ENCODE results near the gene PITPNC1. TPM values are rescaled to one million over a fixed set of nuclear protein-coding genes. Genes with fewer than 3 reads are reported as not detected.

PITPNC1 gene
- total RNA-seq, 1 experiment from 2014 or later: 20.8 TPM

DNA sequence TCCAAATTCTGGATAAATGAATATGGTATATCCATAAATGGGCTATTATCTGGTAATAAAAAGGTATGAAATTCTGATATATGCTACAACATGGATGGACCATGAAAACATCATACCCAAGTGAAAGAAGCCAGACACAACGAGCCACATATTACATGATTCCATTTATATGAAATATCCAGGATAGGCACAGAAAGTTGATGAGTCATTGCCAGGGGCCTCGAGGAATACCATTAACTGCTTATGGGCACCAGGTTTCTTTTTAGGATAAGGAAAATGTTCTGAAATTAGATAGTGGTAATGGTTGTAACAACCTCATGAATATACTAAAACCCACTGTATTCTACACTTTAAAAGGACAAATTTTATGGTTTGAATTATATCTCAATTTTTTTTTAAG is 123.2 kb downstream of the PITPNC1 start:
- in situ Hi-C loops (cut with HindIII; ENCODE audit: low pct_unique_long_range_greater_than_20kb, low sequenced_read_pairs): no loop called here
- ChIA-PET POLR2A (no interaction called here), CTCF (no interaction called here)
- Histone ChIP-seq H3K9me3 (ENCODE audit: control insufficient read depth, insufficient read depth, low read depth, low read length) (no peaks in the 10 kb centered on the region), H3K4me3 (ENCODE audit: low read depth in 2 of 2, low read length in 2 of 2) (no peak overlapping the region), H3K27me3 (ENCODE audit: control insufficient read depth, insufficient read depth, low read length) (no peaks in the 10 kb centered on the region), H3K36me3 (ENCODE audit: control insufficient read depth, insufficient read depth, low read length) (no peaks in the 10 kb centered on the region), H3K27ac (ENCODE audit: low read length) (no peak overlapping the region), H3K4me1 (ENCODE audit: control insufficient read depth, insufficient read depth, low read length) (peaks cover 9% of the 10 kb centered on the region; the same call in 1 of the 2 replicates)
- intact Hi-C loops (cut with micrococcal nuclease; ENCODE audit: unreplicated experiment): no loop called here
- no TSS peak for BruUV-seq (replicated peaks)
- DNase-seq (ENCODE audit: low read depth, low spot score) (no peak), ATAC-seq (no peak)
- no peak for TF ChIP-seq SIN3A (IDR thresholded peaks at IDR 0.05; ENCODE audit: borderline replicate concordance, insufficient read depth, low read depth, low read length)
- no peak for TF ChIP-seq REST (IDR thresholded peaks at IDR 0.05; ENCODE audit: insufficient read depth in 1 of 2, low read depth in 2 of 2, low read length in 1 of 2)

DNA sequence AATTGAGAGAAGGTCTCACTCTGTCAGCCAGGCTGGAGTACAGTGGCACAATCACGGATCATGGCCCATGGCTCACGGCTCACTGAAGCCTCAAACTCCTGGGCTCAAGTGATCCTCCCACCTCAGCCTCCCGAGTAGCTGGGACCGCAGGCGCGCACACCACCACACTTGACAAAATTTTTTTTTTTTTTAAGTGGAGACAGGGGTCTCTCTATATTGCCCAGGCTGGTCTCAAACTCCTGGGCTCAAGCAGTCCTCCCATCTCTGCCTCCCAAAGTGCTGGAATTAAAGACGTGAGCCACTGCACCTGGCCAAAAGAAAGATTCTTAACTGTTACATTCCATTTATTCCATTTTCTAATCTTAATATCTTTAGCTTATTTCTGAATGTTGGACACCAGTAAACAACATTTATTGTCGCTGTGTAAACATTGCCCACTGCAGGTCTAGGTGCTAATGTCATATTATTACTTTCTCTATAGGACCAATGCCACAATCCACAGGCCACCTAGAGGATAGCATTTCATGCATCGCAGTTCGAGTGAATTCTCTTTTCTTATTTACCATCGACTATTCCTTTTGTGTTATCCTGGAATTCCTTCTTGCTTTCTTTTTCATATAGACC is 123.7 kb downstream of the PITPNC1 start:
- TF ChIP-seq REST (IDR thresholded peaks at IDR 0.05; ENCODE audit: insufficient read depth in 1 of 2, low read depth in 2 of 2, low read length in 1 of 2) (no peak), TCF7L2 (IDR thresholded peaks at IDR 0.05; ENCODE audit: low read depth, low read length) (no peak), SIN3A (IDR thresholded peaks at IDR 0.05; ENCODE audit: borderline replicate concordance, insufficient read depth, low read depth, low read length) (no peak), POLR2AphosphoS5 (IDR thresholded peaks at IDR 0.05; ENCODE audit: low read depth, low read length) (no peak)
- TF ChIP-seq, protein P1, sequence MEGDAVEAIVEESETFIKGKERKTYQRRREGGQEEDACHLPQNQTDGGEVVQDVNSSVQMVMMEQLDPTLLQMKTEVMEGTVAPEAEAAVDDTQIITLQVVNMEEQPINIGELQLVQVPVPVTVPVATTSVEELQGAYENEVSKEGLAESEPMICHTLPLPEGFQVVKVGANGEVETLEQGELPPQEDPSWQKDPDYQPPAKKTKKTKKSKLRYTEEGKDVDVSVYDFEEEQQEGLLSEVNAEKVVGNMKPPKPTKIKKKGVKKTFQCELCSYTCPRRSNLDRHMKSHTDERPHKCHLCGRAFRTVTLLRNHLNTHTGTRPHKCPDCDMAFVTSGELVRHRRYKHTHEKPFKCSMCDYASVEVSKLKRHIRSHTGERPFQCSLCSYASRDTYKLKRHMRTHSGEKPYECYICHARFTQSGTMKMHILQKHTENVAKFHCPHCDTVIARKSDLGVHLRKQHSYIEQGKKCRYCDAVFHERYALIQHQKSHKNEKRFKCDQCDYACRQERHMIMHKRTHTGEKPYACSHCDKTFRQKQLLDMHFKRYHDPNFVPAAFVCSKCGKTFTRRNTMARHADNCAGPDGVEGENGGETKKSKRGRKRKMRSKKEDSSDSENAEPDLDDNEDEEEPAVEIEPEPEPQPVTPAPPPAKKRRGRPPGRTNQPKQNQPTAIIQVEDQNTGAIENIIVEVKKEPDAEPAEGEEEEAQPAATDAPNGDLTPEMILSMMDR (IDR thresholded peaks at IDR 0.05): no peak
- POLR2A ChIA-PET: no interaction called here
- DNase-seq (ENCODE audit: low read depth, low spot score) (no peak), ATAC-seq (no peak)
- Histone ChIP-seq H3K36me3 (ENCODE audit: control insufficient read depth, insufficient read depth, low read length) (no peaks in the 10 kb centered on the region), H3K4me1 (ENCODE audit: control insufficient read depth, insufficient read depth, low read length) (peaks cover 9% of the 10 kb centered on the region; the same call in 1 of the 2 replicates), H3K4me3 (ENCODE audit: low read depth in 2 of 2, low read length in 2 of 2) (no peak overlapping the region), H3K27me3 (ENCODE audit: control insufficient read depth, insufficient read depth, low read length) (no peaks in the 10 kb centered on the region), H3K9me3 (ENCODE audit: control insufficient read depth, insufficient read depth, low read depth, low read length) (no peaks in the 10 kb centered on the region), H3K27ac (ENCODE audit: low read length) (no peak overlapping the region)
- intact Hi-C loops (cut with micrococcal nuclease; ENCODE audit: unreplicated experiment) (no loop called here), in situ Hi-C loops (cut with HindIII; ENCODE audit: low pct_unique_long_range_greater_than_20kb, low sequenced_read_pairs) (no loop called here)
- CTCF ChIA-PET: interaction anchor here (0.5 kb wide), 1 partner anchor 62 kb away, joined by 6 read pairs; no protein-coding TSS in a partner anchor
- no TSS peak for BruUV-seq (replicated peaks)

All from Panc1 (cell line).